ENCODE results near the gene NLRC3.
"Not testable (repeated sequence)": the region's sequence is repeated elsewhere in the genome, so short reads cannot be mapped to it uniquely, and the experiment has no call there.

The NLRC3 gene

GRCh38 chr16:3577302-3577752 is at the start of gene NLRC3:
Gene NLRC3, minus strand, starts transcription at chr16:3577403. Its CDS starts 12,367 bp downstream, at chr16:3565036.
- H3K9ac ChIP-seq (ENCODE audit: low read length) = no peak within 1 kb of the TSS
- no peaks in the 10 kb centered on the region for H3K36me3 ChIP-seq (ENCODE audit: control insufficient read depth, insufficient read depth, low read length, severe bottlenecking)
- no peak within 1 kb of the TSS for H3K4me3 ChIP-seq (ENCODE audit: low read length)
- no peaks in the 10 kb centered on the region for H3K4me1 ChIP-seq (ENCODE audit: control insufficient read depth, insufficient read depth, low read length)
- no peaks in the 10 kb centered on the region for H3K9me3 ChIP-seq (ENCODE audit: control insufficient read depth, low read length)
- peaks cover 10% of the 10 kb centered on the region for H3K27me3 ChIP-seq (replicated peaks; ENCODE audit: control insufficient read depth, insufficient read depth, low read length)
- no peak for DNase-seq (ENCODE audit: low read depth)

- no peak overlapping the region for H3K9ac ChIP-seq (ENCODE audit: low read length)
- DNase-seq (ENCODE audit: low read depth) = no peak
- no peak overlapping the region for H3K4me3 ChIP-seq (ENCODE audit: low read length)
- H3K36me3 ChIP-seq (ENCODE audit: control insufficient read depth, insufficient read depth, low read length, severe bottlenecking) = no peaks in the 10 kb centered on the region
- H3K27me3 ChIP-seq (replicated peaks; ENCODE audit: control insufficient read depth, insufficient read depth, low read length) = no peaks in the 10 kb centered on the region
- H3K4me1 ChIP-seq (ENCODE audit: control insufficient read depth, insufficient read depth, low read length) = no peaks in the 10 kb centered on the region
- H3K9me3 ChIP-seq (ENCODE audit: control insufficient read depth, low read length) = no peaks in the 10 kb centered on the region
Measured at GRCh38 chr16:3625911-3626732, 48.9 kb upstream of the NLRC3 start.

GRCh38 chr16:3625331-3625730 is 48.1 kb upstream of the NLRC3 start:
- H3K27me3 ChIP-seq (replicated peaks; ENCODE audit: control insufficient read depth, insufficient read depth, low read length) = no peaks in the 10 kb centered on the region
- DNase-seq (ENCODE audit: low read depth) = no peak

GRCh38 chr16:3623642-3624041 is 46.4 kb upstream of the NLRC3 start:
- DNase-seq (ENCODE audit: low read depth) = no peak
- no peaks in the 10 kb centered on the region for H3K36me3 ChIP-seq (ENCODE audit: control insufficient read depth, insufficient read depth, low read length, severe bottlenecking)
- no peaks in the 10 kb centered on the region for H3K4me1 ChIP-seq (ENCODE audit: control insufficient read depth, insufficient read depth, low read length)
- H3K4me3 ChIP-seq (ENCODE audit: low read length) = no peak overlapping the region
- no peaks in the 10 kb centered on the region for H3K27me3 ChIP-seq (replicated peaks; ENCODE audit: control insufficient read depth, insufficient read depth, low read length)
- no peak overlapping the region for H3K9ac ChIP-seq (ENCODE audit: low read length)
- no peaks in the 10 kb centered on the region for H3K9me3 ChIP-seq (ENCODE audit: control insufficient read depth, low read length)

More at GRCh38 chr16:3625331-3625730, 48.1 kb upstream of the NLRC3 start:
- H3K9ac ChIP-seq (ENCODE audit: low read length) = no peak overlapping the region
- no peak overlapping the region for H3K4me3 ChIP-seq (ENCODE audit: low read length)
- H3K36me3 ChIP-seq (ENCODE audit: control insufficient read depth, insufficient read depth, low read length, severe bottlenecking) = no peaks in the 10 kb centered on the region
- no peaks in the 10 kb centered on the region for H3K9me3 ChIP-seq (ENCODE audit: control insufficient read depth, low read length)
- no peaks in the 10 kb centered on the region for H3K4me1 ChIP-seq (ENCODE audit: control insufficient read depth, insufficient read depth, low read length)

- Histone ChIP-seq H3K9ac (ENCODE audit: low read length) (no peak overlapping the region), H3K27me3 (replicated peaks; ENCODE audit: control insufficient read depth, insufficient read depth, low read length) (no peaks in the 10 kb centered on the region), H3K4me3 (ENCODE audit: low read length) (no peak overlapping the region), H3K4me1 (ENCODE audit: control insufficient read depth, insufficient read depth, low read length) (no peaks in the 10 kb centered on the region), H3K36me3 (ENCODE audit: control insufficient read depth, insufficient read depth, low read length, severe bottlenecking) (no peaks in the 10 kb centered on the region), H3K9me3 (ENCODE audit: control insufficient read depth, low read length) (no peaks in the 10 kb centered on the region)
- DNase-seq (ENCODE audit: low read depth) = no peak
Measured at GRCh38 chr16:3618769-3619141, 41.6 kb upstream of the NLRC3 start.

- Histone ChIP-seq H3K9me3 (ENCODE audit: control insufficient read depth, low read length) (no peaks in the 10 kb centered on the region), H3K27me3 (replicated peaks; ENCODE audit: control insufficient read depth, insufficient read depth, low read length) (no peaks in the 10 kb centered on the region), H3K9ac (ENCODE audit: low read length) (peak overlapping the region; percentile 97), H3K4me1 (ENCODE audit: control insufficient read depth, insufficient read depth, low read length) (peaks cover 17% of the 10 kb centered on the region), H3K4me3 (ENCODE audit: low read length) (peak overlapping the region; percentile 100), H3K36me3 (ENCODE audit: control insufficient read depth, insufficient read depth, low read length, severe bottlenecking) (no peaks in the 10 kb centered on the region)
- no peak for DNase-seq (ENCODE audit: low read depth)
Measured at GRCh38 chr16:3612510-3613466, 35.6 kb upstream of the NLRC3 start.

GRCh38 chr16:3611146-3611975 is 34.2 kb upstream of the NLRC3 start, which contains the start of gene SLX4:
Gene SLX4, minus strand, starts transcription at chr16:3611606. Its CDS starts 2,642 bp downstream, at chr16:3608964.
- Histone ChIP-seq H3K9me3 (ENCODE audit: control insufficient read depth, low read length) (no peaks in the 10 kb centered on the region), H3K4me1 (ENCODE audit: control insufficient read depth, insufficient read depth, low read length) (peaks cover 17% of the 10 kb centered on the region), H3K9ac (ENCODE audit: low read length) (peak within 1 kb of the TSS; percentile 97), H3K4me3 (ENCODE audit: low read length) (peak within 1 kb of the TSS; percentile 100), H3K27me3 (replicated peaks; ENCODE audit: control insufficient read depth, insufficient read depth, low read length) (no peaks in the 10 kb centered on the region), H3K36me3 (ENCODE audit: control insufficient read depth, insufficient read depth, low read length, severe bottlenecking) (peaks cover 3% of the 10 kb centered on the region)
- DNase-seq (ENCODE audit: low read depth) = peak; percentile 98

- DNase-seq (ENCODE audit: low read depth) = peak; percentile 58
- Histone ChIP-seq H3K27me3 (replicated peaks; ENCODE audit: control insufficient read depth, insufficient read depth, low read length) (no peaks in the 10 kb centered on the region), H3K36me3 (ENCODE audit: control insufficient read depth, insufficient read depth, low read length, severe bottlenecking) (peaks cover 6% of the 10 kb centered on the region), H3K9me3 (ENCODE audit: control insufficient read depth, low read length) (no peaks in the 10 kb centered on the region), H3K4me3 (ENCODE audit: low read length) (peak overlapping the region; percentile 100), H3K9ac (ENCODE audit: low read length) (peak overlapping the region; percentile 97), H3K4me1 (ENCODE audit: control insufficient read depth, insufficient read depth, low read length) (peaks cover 17% of the 10 kb centered on the region)
Measured at GRCh38 chr16:3610698-3611145, 33.5 kb upstream of the NLRC3 start.

GRCh38 chr16:3609895-3610697 is 32.9 kb upstream of the NLRC3 start:
- Histone ChIP-seq H3K4me1 (ENCODE audit: control insufficient read depth, insufficient read depth, low read length) (peaks cover 17% of the 10 kb centered on the region), H3K36me3 (ENCODE audit: control insufficient read depth, insufficient read depth, low read length, severe bottlenecking) (peaks cover 6% of the 10 kb centered on the region), H3K27me3 (replicated peaks; ENCODE audit: control insufficient read depth, insufficient read depth, low read length) (no peaks in the 10 kb centered on the region), H3K9me3 (ENCODE audit: control insufficient read depth, low read length) (no peaks in the 10 kb centered on the region), H3K4me3 (ENCODE audit: low read length) (peak overlapping the region; percentile 100), H3K9ac (ENCODE audit: low read length) (peak overlapping the region; percentile 97)
- no peak for DNase-seq (ENCODE audit: low read depth)

GRCh38 chr16:3608976-3609375 is 31.8 kb upstream of the NLRC3 start:
- H3K36me3 ChIP-seq (ENCODE audit: control insufficient read depth, insufficient read depth, low read length, severe bottlenecking); H3K27me3 ChIP-seq (replicated peaks; ENCODE audit: control insufficient read depth, insufficient read depth, low read length); H3K4me3 ChIP-seq (ENCODE audit: low read length); DNase-seq (ENCODE audit: low read depth); H3K9me3 ChIP-seq (ENCODE audit: control insufficient read depth, low read length); H3K9ac ChIP-seq (ENCODE audit: low read length): not testable (repeated sequence)
- H3K4me1 ChIP-seq (ENCODE audit: control insufficient read depth, insufficient read depth, low read length) = peaks cover 17% of the 10 kb centered on the region

Measured in adipocyte (in vitro differentiated cells).